ENCODE results near the gene MEIS2. TPM values are rescaled to one million over a fixed set of nuclear protein-coding genes. Genes with fewer than 3 reads are reported as not detected.

Gene MEIS2
- total RNA-seq, 2 experiments from 2014 or later, result not detected

DNA sequence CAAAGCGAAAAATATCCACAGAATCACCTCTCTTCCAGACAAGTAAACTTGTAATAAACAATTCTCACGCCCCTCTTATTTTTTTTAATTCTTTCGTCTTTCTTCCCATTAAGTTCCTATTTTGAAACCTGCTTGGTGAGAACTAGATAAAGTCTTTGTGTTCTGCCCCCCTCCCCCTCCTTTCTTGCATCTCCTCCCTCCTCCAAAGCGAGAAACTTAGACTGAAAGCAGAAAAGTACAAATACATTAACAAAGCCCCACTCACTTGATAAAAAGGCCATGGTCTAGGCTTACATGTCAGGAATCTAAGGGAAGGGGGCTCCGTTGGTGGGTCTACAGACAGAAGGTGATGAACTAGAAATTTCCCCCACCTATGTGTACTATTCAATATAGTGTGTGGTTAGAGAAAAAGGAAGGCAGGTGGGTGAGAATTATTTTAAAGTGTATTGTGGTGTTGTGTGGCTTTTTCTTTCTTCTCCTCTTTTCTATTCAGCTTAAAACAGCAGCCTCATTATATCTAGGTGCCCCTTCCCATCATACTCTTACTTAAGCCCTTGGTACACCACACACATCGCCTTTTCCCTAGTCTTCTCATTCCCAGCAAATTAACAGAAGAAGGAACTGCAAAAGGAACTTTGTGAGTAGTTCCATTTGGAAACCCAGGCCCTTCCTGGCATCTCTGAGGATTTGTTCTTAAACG lies 215.3 kb downstream of the MEIS2 start:
- Mint-ChIP-seq H3K9me3 (no peaks in the 10 kb centered on the region), H3K4me3 (no peak overlapping the region), H3K27me3 (peaks cover 97% of the 10 kb centered on the region), H3K4me1 (ENCODE audit: low read depth) (peaks cover 5% of the 10 kb centered on the region), H3K27ac (no peak overlapping the region), H3K36me3 (ENCODE audit: low read depth) (no peaks in the 10 kb centered on the region)
- ChIA-PET CTCF (no interaction called here), POLR2A (no interaction called here)
- Histone ChIP-seq H3K27ac (ENCODE audit: low read depth in 1 of 2, low read length in 2 of 2) (no peak overlapping the region), H3K27me3 (ENCODE audit: control insufficient read depth in 1 of 2, insufficient read depth in 2 of 2, low read length in 2 of 2) (peaks cover 78 to 91% of the 10 kb centered on the region in 2 experiments), H3K4me3 (ENCODE audit: low read length) (no peak overlapping the region), H3K9me3 (ENCODE audit: control insufficient read depth in 1 of 2, insufficient read depth in 1 of 2, low read length in 2 of 2) (peaks cover 4 to 33% of the 10 kb centered on the region in 2 experiments), H3K4me1 (ENCODE audit: insufficient read depth, low read length) (peaks cover 4% of the 10 kb centered on the region), H3K36me3 (ENCODE audit: insufficient read depth, low read length) (no peaks in the 10 kb centered on the region)
- TF ChIP-seq, protein P1, sequence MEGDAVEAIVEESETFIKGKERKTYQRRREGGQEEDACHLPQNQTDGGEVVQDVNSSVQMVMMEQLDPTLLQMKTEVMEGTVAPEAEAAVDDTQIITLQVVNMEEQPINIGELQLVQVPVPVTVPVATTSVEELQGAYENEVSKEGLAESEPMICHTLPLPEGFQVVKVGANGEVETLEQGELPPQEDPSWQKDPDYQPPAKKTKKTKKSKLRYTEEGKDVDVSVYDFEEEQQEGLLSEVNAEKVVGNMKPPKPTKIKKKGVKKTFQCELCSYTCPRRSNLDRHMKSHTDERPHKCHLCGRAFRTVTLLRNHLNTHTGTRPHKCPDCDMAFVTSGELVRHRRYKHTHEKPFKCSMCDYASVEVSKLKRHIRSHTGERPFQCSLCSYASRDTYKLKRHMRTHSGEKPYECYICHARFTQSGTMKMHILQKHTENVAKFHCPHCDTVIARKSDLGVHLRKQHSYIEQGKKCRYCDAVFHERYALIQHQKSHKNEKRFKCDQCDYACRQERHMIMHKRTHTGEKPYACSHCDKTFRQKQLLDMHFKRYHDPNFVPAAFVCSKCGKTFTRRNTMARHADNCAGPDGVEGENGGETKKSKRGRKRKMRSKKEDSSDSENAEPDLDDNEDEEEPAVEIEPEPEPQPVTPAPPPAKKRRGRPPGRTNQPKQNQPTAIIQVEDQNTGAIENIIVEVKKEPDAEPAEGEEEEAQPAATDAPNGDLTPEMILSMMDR (IDR thresholded peaks at IDR 0.05), result no peak
- no peak for ATAC-seq (ENCODE audit: poor library complexity)
- intact Hi-C loops (cut with DNase I, micrococcal nuclease), result loop anchor here in 1 of 2 experiments (5.0 kb wide), 1 partner anchor 1467 kb away; no protein-coding TSS in a partner anchor
- DNase-seq, result no peak

DNA sequence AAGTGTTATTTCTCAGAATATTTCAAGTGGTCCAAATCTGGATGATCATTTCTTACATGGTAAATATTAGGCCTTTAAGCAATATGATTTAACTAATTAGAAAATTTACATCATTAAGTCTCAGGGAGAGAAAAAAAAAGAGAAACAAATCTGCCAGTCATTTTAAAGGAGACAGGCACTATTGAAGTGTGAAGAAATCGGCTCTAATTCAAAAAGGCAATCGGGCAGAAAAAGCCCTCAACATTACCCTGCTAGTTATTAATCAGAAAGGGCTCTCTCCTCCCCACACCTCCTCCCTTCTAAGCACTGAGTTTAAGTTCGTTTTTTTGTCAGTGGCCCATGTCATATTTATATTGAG lies 215.9 kb downstream of the MEIS2 start:
- intact Hi-C loops (cut with DNase I, micrococcal nuclease), result loop anchor here in 1 of 2 experiments (5.0 kb wide), 1 partner anchor 1468 kb away; no protein-coding TSS in a partner anchor
- Mint-ChIP-seq H3K9me3 (no peaks in the 10 kb centered on the region), H3K4me3 (no peak overlapping the region), H3K4me1 (ENCODE audit: low read depth) (peaks cover 7% of the 10 kb centered on the region), H3K27me3 (peaks cover 96% of the 10 kb centered on the region), H3K36me3 (ENCODE audit: low read depth) (no peaks in the 10 kb centered on the region), H3K27ac (no peak overlapping the region)
- Histone ChIP-seq H3K4me3 (ENCODE audit: low read length) (no peak overlapping the region), H3K4me1 (ENCODE audit: insufficient read depth, low read length) (peaks cover 4% of the 10 kb centered on the region), H3K9me3 (ENCODE audit: control insufficient read depth in 1 of 2, insufficient read depth in 1 of 2, low read length in 2 of 2) (peaks cover 4 to 35% of the 10 kb centered on the region in 2 experiments), H3K36me3 (ENCODE audit: insufficient read depth, low read length) (no peaks in the 10 kb centered on the region), H3K27ac (ENCODE audit: low read depth in 1 of 2, low read length in 2 of 2) (no peak overlapping the region), H3K27me3 (ENCODE audit: control insufficient read depth in 1 of 2, insufficient read depth in 2 of 2, low read length in 2 of 2) (peaks cover 84 to 93% of the 10 kb centered on the region in 2 experiments)
- POLR2A ChIA-PET, result interaction anchor here (0.7 kb wide), 1 partner anchor 376 kb away, joined by 3 read pairs; no protein-coding TSS in a partner anchor
- no peak for ATAC-seq (ENCODE audit: poor library complexity)
- no peak for DNase-seq
- TF ChIP-seq, protein P1 (IDR thresholded peaks at IDR 0.05), result no peak
- CTCF ChIA-PET, result no interaction called here

DNA sequence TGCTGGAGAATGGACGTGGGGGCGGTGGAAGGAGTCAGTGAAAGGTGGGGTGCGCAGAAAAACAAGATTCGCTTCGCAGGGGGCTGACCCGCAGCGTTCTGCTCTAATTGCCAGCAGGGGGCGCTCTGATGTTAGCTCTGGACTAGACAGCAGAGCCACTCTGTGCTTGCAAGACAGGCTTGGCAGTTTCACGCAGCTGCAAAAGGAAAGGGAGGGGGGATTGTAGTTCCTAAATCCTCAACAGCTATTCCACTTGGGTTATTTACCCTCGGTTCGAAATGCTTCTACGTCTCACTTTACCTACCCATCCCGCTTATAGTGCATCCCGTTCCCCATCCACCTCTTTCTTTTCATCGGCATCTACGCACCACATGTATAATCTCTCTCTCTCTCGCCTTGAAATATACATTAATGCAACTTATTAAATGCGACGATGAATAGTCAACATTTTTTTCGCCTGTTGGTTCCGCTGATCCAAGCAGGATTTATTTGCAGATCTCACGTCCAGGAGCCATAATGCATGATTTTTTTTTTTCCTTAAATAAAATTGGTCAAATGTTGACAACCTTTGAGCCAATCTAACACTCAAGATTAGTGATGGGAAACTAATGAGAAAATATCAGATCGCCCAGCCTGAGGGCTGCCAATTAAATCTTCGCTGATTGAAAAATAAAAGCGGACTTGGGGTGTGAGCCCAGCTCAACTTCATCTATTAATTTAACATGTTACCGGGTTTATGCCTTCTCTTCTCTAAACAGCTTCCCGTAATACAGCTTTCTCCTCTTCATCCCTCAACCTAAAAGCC lies 216.4 kb downstream of the MEIS2 start:
- peaks cover 4 to 37% of the 10 kb centered on the region in 2 experiments for H3K9me3 ChIP-seq (ENCODE audit: control insufficient read depth in 1 of 2, insufficient read depth in 1 of 2, low read length in 2 of 2)
- Mint-ChIP-seq H3K27ac (no peak overlapping the region), H3K36me3 (ENCODE audit: low read depth) (no peaks in the 10 kb centered on the region), H3K4me1 (ENCODE audit: low read depth) (peaks cover 13% of the 10 kb centered on the region), H3K9me3 (no peaks in the 10 kb centered on the region), H3K27me3 (peaks cover 96% of the 10 kb centered on the region), H3K4me3 (no peak overlapping the region)
- peak in 11 of 14 experiments; percentile 5 to 62 (median 28) for DNase-seq
- intact Hi-C loops (cut with DNase I, micrococcal nuclease), result loop anchor here in 1 of 2 experiments (5.0 kb wide), 1 partner anchor 1468 kb away; no protein-coding TSS in a partner anchor
- CTCF ChIA-PET, result no interaction called here
- H3K27ac ChIP-seq (ENCODE audit: low read depth in 1 of 2, low read length in 2 of 2), result no peak overlapping the region
- ATAC-seq (ENCODE audit: poor library complexity), result no peak
- H3K36me3 ChIP-seq (ENCODE audit: insufficient read depth, low read length), result no peaks in the 10 kb centered on the region
- TF ChIP-seq, protein P1 (IDR thresholded peaks at IDR 0.05), result no peak
- POLR2A ChIA-PET, result interaction anchor here (0.7 kb wide), 1 partner anchor 375 kb away, joined by 3 read pairs; no protein-coding TSS in a partner anchor
- H3K4me1 ChIP-seq (ENCODE audit: insufficient read depth, low read length), result peaks cover 4% of the 10 kb centered on the region
- H3K27me3 ChIP-seq (ENCODE audit: control insufficient read depth in 1 of 2, insufficient read depth in 2 of 2, low read length in 2 of 2), result peaks cover 84 to 99% of the 10 kb centered on the region in 2 experiments
- no peak overlapping the region for H3K4me3 ChIP-seq (ENCODE audit: low read length)
